ENCODE data around the gene CCDC136. TPM values are rescaled to one million over a fixed set of nuclear protein-coding genes. Genes with fewer than 3 reads are reported as not detected.

The CCDC136 gene
- total RNA-seq, 2 donors from 2014 or later = 46.0 to 51.2 TPM

GRCh38 chr7:128763541-128763940 lies 28.2 kb upstream of the CCDC136 start:
- Mint-ChIP-seq H3K27ac (peak overlapping the region; percentile 52), H3K4me3 (no peak overlapping the region), H3K36me3 (ENCODE audit: low read depth) (peaks cover 71% of the 10 kb centered on the region), H3K9me3 (no peaks in the 10 kb centered on the region), H3K27me3 (ENCODE audit: insufficient read depth) (no peaks in the 10 kb centered on the region), H3K4me1 (peaks cover 6% of the 10 kb centered on the region)
- Histone ChIP-seq H3K9ac (ENCODE audit: extremely low read depth, low read length, poor library complexity, severe bottlenecking) (no peak overlapping the region), H3K36me3 (ENCODE audit: control insufficient read depth, insufficient read depth, low read length) (peaks cover 84% of the 10 kb centered on the region), H3K4me1 (ENCODE audit: control insufficient read depth, insufficient read depth, low read length) (peaks cover 9% of the 10 kb centered on the region), H3K4me3 (ENCODE audit: low read length) (no peak overlapping the region), H3K9me3 (ENCODE audit: control insufficient read depth, low read length) (no peaks in the 10 kb centered on the region), H3K27ac (ENCODE audit: low read depth, low read length) (no peak overlapping the region), H3K27me3 (ENCODE audit: control insufficient read depth, insufficient read depth, low read length, poor library complexity, severe bottlenecking) (no peaks in the 10 kb centered on the region)
- WGBS, 2 experiments (ENCODE audit: insufficient coverage in 1 of 2, insufficient read length in 1 of 2) = 97 to 100% methylated on average over 2 to 3 of the region's 3 CpGs
- no peak for DNase-seq
- TF ChIP-seq CTCF (conservative IDR thresholded peaks at IDR 0.05) = no peak

DNA sequence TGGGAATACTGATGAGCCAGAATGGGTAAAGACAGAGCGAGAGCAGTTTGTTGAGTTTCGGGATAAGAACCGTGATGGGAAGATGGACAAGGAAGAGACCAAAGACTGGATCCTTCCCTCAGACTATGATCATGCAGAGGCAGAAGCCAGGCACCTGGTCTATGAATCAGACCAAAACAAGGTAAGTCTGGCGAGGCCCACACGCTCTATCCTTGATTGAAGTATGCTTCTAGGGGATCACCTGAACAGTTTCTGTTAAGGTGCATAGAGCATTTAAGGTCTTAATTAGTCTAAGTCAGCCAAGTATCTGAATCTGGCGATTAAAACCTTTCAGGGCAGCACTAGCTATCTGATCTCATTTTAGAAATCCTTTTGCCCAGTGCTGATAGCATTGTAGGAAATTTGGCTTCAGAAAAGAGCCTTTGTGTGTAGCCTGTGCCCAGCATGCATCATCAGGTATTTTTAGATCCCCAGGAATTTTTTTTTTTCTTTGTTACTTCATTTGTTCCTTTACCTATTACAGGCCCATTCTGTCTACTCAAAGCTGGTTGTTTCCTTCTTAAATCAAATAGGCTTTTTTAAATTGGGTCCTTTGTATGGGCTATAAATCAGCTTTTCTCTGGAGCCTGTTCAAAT lies 24.2 kb upstream of the CCDC136 start:
- TF ChIP-seq CTCF (conservative IDR thresholded peaks at IDR 0.05) = no peak
- Mint-ChIP-seq H3K27ac (no peak overlapping the region), H3K27me3 (ENCODE audit: insufficient read depth) (no peaks in the 10 kb centered on the region), H3K9me3 (no peaks in the 10 kb centered on the region), H3K36me3 (ENCODE audit: low read depth) (peaks cover 78% of the 10 kb centered on the region), H3K4me1 (peaks cover 9% of the 10 kb centered on the region), H3K4me3 (no peak overlapping the region)
- 92 to 96% methylated on average over 6 of the region's 6 CpGs for WGBS, 2 experiments (ENCODE audit: insufficient coverage in 1 of 2, insufficient read length in 1 of 2)
- H3K9me3 ChIP-seq (ENCODE audit: control insufficient read depth, low read length) = no peaks in the 10 kb centered on the region
- H3K4me3 ChIP-seq (ENCODE audit: low read length) = no peak overlapping the region
- peaks cover 90% of the 10 kb centered on the region for H3K36me3 ChIP-seq (ENCODE audit: control insufficient read depth, insufficient read depth, low read length)
- H3K9ac ChIP-seq (ENCODE audit: extremely low read depth, low read length, poor library complexity, severe bottlenecking) = no peak overlapping the region
- no peak for DNase-seq
- no peak overlapping the region for H3K27ac ChIP-seq (ENCODE audit: low read depth, low read length)
- H3K4me1 ChIP-seq (ENCODE audit: control insufficient read depth, insufficient read depth, low read length) = peaks cover 9% of the 10 kb centered on the region
- H3K27me3 ChIP-seq (ENCODE audit: control insufficient read depth, insufficient read depth, low read length, poor library complexity, severe bottlenecking) = no peaks in the 10 kb centered on the region

GRCh38 chr7:128770233-128770632 lies 21.5 kb upstream of the CCDC136 start:
- Mint-ChIP-seq H3K4me3 (no peak overlapping the region), H3K27ac (no peak overlapping the region), H3K27me3 (ENCODE audit: insufficient read depth) (no peaks in the 10 kb centered on the region), H3K36me3 (ENCODE audit: low read depth) (peaks cover 70% of the 10 kb centered on the region), H3K4me1 (peaks cover 9% of the 10 kb centered on the region), H3K9me3 (no peaks in the 10 kb centered on the region)
- Histone ChIP-seq H3K27me3 (ENCODE audit: control insufficient read depth, insufficient read depth, low read length, poor library complexity, severe bottlenecking) (no peaks in the 10 kb centered on the region), H3K36me3 (ENCODE audit: control insufficient read depth, insufficient read depth, low read length) (peaks cover 80% of the 10 kb centered on the region), H3K9ac (ENCODE audit: extremely low read depth, low read length, poor library complexity, severe bottlenecking) (no peak overlapping the region), H3K4me1 (ENCODE audit: control insufficient read depth, insufficient read depth, low read length) (peaks cover 9% of the 10 kb centered on the region), H3K27ac (ENCODE audit: low read depth, low read length) (no peak overlapping the region), H3K4me3 (ENCODE audit: low read length) (no peak overlapping the region), H3K9me3 (ENCODE audit: control insufficient read depth, low read length) (no peaks in the 10 kb centered on the region)
- TF ChIP-seq CTCF (conservative IDR thresholded peaks at IDR 0.05) = no peak
- no peak for DNase-seq
- 94% methylated on average over 1 of the region's 2 CpGs; no CpG with 5 or more reads in 1 of the 2 experiments for WGBS, 2 experiments (ENCODE audit: insufficient coverage in 1 of 2, insufficient read length in 1 of 2)

Data from endodermal cell (in vitro differentiated cells).